Panc1 (cell line): ENCODE results near the gene BRD4. TPM values are rescaled to one million over a fixed set of nuclear protein-coding genes. Genes with fewer than 3 reads are reported as not detected.

Experiments
- ATAC-seq: fragments of 200-7000 bp; cut with Tn5 transposase; 2 replicates; pipeline ENCODE4 v1.9.1; 2020; ENCODE audit warnings: mild to moderate bottlenecking, moderate library complexity
- BruUV-seq: library from RNA; stranded (reverse); fragments of 400-500 nt; replicated peaks from 2 replicates; lab custom pipeline; 2021; lab: Mats Ljungman, UMichigan
- CTCF ChIA-PET: fragments of 300-600 bp; sonication (Branson Sonifier 250); formaldehyde crosslinking; loops from one replicate; lab custom pipeline; 2022; ENCODE audit warnings: antibody characterized with exemption; lab: Charles Lee
- POLR2A ChIA-PET: fragments of 300-600 bp; sonication (Branson Sonifier 250); formaldehyde crosslinking; loops from one replicate; lab custom pipeline; 2022; ENCODE audit warnings: antibody characterized with exemption; lab: Charles Lee
- DNase-seq: peaks from one replicate; pipeline ENCODE4 v3.0.0-alpha.2; 2010; ENCODE audit warnings: low read depth, low spot score
- H3K27ac ChIP-seq: 2 replicates; pipeline ENCODE4 v1.5.1; 2011; ENCODE audit warnings: mild to moderate bottlenecking, low read length, inconsistent platforms
- H3K27me3 ChIP-seq: fragments of 200-500 bp; sonication (Bioruptor generic); 2 replicates; pipeline ENCODE4 v1.6.0; 2014; ENCODE audit warnings: low read length, inconsistent platforms; ENCODE audit not compliant: control insufficient read depth, insufficient read depth
- H3K36me3 ChIP-seq: fragments of 200-500 bp; sonication (Bioruptor generic); 2 replicates; pipeline ENCODE4 v1.5.1; 2014; ENCODE audit warnings: inconsistent platforms, mild to moderate bottlenecking, low read length, moderate library complexity; ENCODE audit not compliant: control insufficient read depth, insufficient read depth
- H3K4me1 ChIP-seq: 2 replicates; pipeline ENCODE4 v1.5.1; 2011; ENCODE audit warnings: inconsistent platforms, mild to moderate bottlenecking, low read length, moderate library complexity; ENCODE audit not compliant: control insufficient read depth, insufficient read depth
- H3K4me3 ChIP-seq, 2 experiments: 2 replicates each; pipeline ENCODE4 v1.5.1; 2011 to 2012; ENCODE audit warnings: low read depth in 2 of 2, low read length in 2 of 2, mild to moderate bottlenecking in 2 of 2, inconsistent platforms in 1 of 2, moderate library complexity in 1 of 2
- H3K9me3 ChIP-seq: fragments of 200-500 bp; sonication (Bioruptor generic); 2 replicates; pipeline ENCODE4 v1.5.1; 2014; ENCODE audit warnings: low read depth, mild to moderate bottlenecking, inconsistent platforms, low read length, moderate library complexity; ENCODE audit not compliant: control insufficient read depth, insufficient read depth
- POLR2AphosphoS5 ChIP-seq: IDR thresholded peaks from 2 replicates; pipeline ENCODE4 v1.6.1; 2012; ENCODE audit warnings: mild to moderate bottlenecking, low read depth, low read length, moderate library complexity
- REST ChIP-seq, 2 experiments: IDR thresholded peaks; 2 replicates each; pipeline ENCODE4 v1.6.1; 2011 to 2012; ENCODE audit warnings: low read depth in 2 of 2, control low read depth in 1 of 2, low read length in 1 of 2, mild to moderate bottlenecking in 1 of 2, moderate library complexity in 1 of 2; ENCODE audit not compliant: insufficient read depth in 1 of 2
- SIN3A ChIP-seq: IDR thresholded peaks from 2 replicates; pipeline ENCODE4 v1.6.1; 2012; ENCODE audit warnings: low read depth, mild to moderate bottlenecking, low read length, moderate library complexity, borderline replicate concordance; ENCODE audit not compliant: insufficient read depth
- TCF7L2 ChIP-seq: IDR thresholded peaks from 2 replicates; pipeline ENCODE4 v1.6.1; 2011; ENCODE audit warnings: mild to moderate bottlenecking, low read depth, low read length, inconsistent platforms
- in situ Hi-C: cut with HindIII; loops from 2 replicates; pipeline ENCODE4 v1.10.0; 2016; ENCODE audit warnings: low sequenced_read_pairs, low pct_unique_long_range_greater_than_20kb
- intact Hi-C: fragments of 100-400 bp; cut with micrococcal nuclease; formaldehyde crosslinking; loops from one replicate; pipeline ENCODE4 v1.10.0; 2022; ENCODE audit not compliant: unreplicated experiment
- total RNA-seq: library from RNA; stranded (reverse); gene quantifications from one replicate; pipeline ENCODE4 v1.2.1, GENCODE V29; 2021; ENCODE audit not compliant: unreplicated experiment
- TF ChIP-seq, protein P1 (sequence below): fragments of 450-650 bp; IDR thresholded peaks from 2 replicates; pipeline ENCODE4 v1.5.1; 2017; ENCODE audit warnings: mild to moderate bottlenecking

BRD4 gene
- total RNA-seq, 1 experiment from 2014 or later, result 102 TPM

- no peaks in the 10 kb centered on the region; the same call in 1 of the 2 replicates for H3K36me3 ChIP-seq
- CTCF ChIA-PET, result no interaction called here
- no peak for ATAC-seq
- POLR2A ChIA-PET, result no interaction called here
- no peak overlapping the region for H3K27ac ChIP-seq
- DNase-seq, result no peak
- no TSS peak for BruUV-seq
- no peaks in the 10 kb centered on the region for H3K9me3 ChIP-seq
- no peaks in the 10 kb centered on the region for H3K27me3 ChIP-seq
- in situ Hi-C loops (no loop called here), intact Hi-C loops (no loop called here)
- no peak overlapping the region for H3K4me3 ChIP-seq
- no peaks in the 10 kb centered on the region for H3K4me1 ChIP-seq
- TF ChIP-seq TCF7L2 (no peak), SIN3A (no peak)
- TF ChIP-seq, protein P1, sequence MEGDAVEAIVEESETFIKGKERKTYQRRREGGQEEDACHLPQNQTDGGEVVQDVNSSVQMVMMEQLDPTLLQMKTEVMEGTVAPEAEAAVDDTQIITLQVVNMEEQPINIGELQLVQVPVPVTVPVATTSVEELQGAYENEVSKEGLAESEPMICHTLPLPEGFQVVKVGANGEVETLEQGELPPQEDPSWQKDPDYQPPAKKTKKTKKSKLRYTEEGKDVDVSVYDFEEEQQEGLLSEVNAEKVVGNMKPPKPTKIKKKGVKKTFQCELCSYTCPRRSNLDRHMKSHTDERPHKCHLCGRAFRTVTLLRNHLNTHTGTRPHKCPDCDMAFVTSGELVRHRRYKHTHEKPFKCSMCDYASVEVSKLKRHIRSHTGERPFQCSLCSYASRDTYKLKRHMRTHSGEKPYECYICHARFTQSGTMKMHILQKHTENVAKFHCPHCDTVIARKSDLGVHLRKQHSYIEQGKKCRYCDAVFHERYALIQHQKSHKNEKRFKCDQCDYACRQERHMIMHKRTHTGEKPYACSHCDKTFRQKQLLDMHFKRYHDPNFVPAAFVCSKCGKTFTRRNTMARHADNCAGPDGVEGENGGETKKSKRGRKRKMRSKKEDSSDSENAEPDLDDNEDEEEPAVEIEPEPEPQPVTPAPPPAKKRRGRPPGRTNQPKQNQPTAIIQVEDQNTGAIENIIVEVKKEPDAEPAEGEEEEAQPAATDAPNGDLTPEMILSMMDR, result no peak
Measured at GRCh38 chr19:15237759-15238638, 94.3 kb downstream of the BRD4 start.

- no peaks in the 10 kb centered on the region for H3K4me1 ChIP-seq
- H3K4me3 ChIP-seq, result no peak overlapping the region
- no peak for DNase-seq
- intact Hi-C loops, result no loop called here
- ATAC-seq, result no peak
- no TSS peak for BruUV-seq
- no peaks in the 10 kb centered on the region for H3K9me3 ChIP-seq
- H3K36me3 ChIP-seq, result no peaks in the 10 kb centered on the region; the same call in 1 of the 2 replicates
- H3K27me3 ChIP-seq, result no peaks in the 10 kb centered on the region
- no peak overlapping the region for H3K27ac ChIP-seq
- POLR2A ChIA-PET, result no interaction called here
- TF ChIP-seq REST (IDR thresholded peaks at IDR 0.05; ENCODE audit: insufficient read depth in 1 of 2, low read depth in 2 of 2, low read length in 1 of 2), result no peak
- TF ChIP-seq, protein P1, result no peak
- no peak for TF ChIP-seq SIN3A
- TF ChIP-seq TCF7L2, result no peak
- TF ChIP-seq POLR2AphosphoS5, result no peak
- CTCF ChIA-PET, result no interaction called here
- in situ Hi-C loops, result no loop called here
Measured at GRCh38 chr19:15236886-15237285, 95.5 kb downstream of the BRD4 start.
